SU-DHL-6 (cell line): ENCODE data around the gene NRN1L.

Experiments used
- EZH2phosphoT487 ChIP-seq: fragments of 200-600 bp; sonication (generic), shearing (Covaris generic); conservative IDR thresholded peaks from 2 replicates; pipeline ENCODE4 v1.6.1; 2018; ENCODE audit warnings: mild to moderate bottlenecking, antibody characterized with exemption, low read length, moderate library complexity, mixed read lengths
- TF ChIP-seq, protein P1 (sequence below): fragments of 200-600 bp; sonication (generic); IDR thresholded peaks from one replicate; pipeline ENCODE4 v1.5.1; 2017; ENCODE audit warnings: antibody characterized with exemption, mild to moderate bottlenecking, low read length, moderate library complexity; ENCODE audit not compliant: insufficient read depth, poor library complexity, severe bottlenecking

DNA sequence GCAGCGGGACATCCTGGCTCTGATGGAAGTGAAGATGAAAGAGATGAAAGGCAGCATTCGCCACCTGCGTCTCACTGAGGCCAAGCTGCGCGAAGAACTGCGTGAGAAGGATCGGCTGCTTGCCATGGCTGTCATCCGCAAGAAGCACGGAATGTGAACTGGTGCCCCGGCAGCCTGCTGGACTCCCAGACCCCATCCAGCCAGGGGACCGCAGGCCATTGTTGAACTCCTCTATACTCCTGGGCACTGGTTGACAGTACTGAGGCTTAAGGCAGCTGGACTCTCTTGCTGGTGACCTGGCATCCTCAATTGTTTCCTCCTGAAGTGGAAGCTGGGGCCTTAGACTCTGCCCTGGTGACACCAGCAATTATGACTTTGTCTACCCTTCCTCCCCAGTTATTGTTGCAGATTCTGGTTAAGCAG is 41.3 kb upstream of the NRN1L start:
- TF ChIP-seq, protein P1, sequence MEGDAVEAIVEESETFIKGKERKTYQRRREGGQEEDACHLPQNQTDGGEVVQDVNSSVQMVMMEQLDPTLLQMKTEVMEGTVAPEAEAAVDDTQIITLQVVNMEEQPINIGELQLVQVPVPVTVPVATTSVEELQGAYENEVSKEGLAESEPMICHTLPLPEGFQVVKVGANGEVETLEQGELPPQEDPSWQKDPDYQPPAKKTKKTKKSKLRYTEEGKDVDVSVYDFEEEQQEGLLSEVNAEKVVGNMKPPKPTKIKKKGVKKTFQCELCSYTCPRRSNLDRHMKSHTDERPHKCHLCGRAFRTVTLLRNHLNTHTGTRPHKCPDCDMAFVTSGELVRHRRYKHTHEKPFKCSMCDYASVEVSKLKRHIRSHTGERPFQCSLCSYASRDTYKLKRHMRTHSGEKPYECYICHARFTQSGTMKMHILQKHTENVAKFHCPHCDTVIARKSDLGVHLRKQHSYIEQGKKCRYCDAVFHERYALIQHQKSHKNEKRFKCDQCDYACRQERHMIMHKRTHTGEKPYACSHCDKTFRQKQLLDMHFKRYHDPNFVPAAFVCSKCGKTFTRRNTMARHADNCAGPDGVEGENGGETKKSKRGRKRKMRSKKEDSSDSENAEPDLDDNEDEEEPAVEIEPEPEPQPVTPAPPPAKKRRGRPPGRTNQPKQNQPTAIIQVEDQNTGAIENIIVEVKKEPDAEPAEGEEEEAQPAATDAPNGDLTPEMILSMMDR = no peak
- TF ChIP-seq EZH2phosphoT487 = no peak
